Measurements from ENCODE around the gene UBAC2. TPM values are rescaled to one million over a fixed set of nuclear protein-coding genes. Genes with fewer than 3 reads are reported as not detected.

UBAC2 gene
- total and polyA plus RNA-seq, 10 donors: 49.3 to 82.1 (median 66.2) TPM

- WGBS, 5 donors: 80 to 88% (median 87%) methylated on average over 8 of the region's 8 CpGs
- no peak for DNase-seq
- Histone ChIP-seq H3K27ac (no peak overlapping the region), H3K4me3 (no peak overlapping the region), H3K4me1 (no peaks in the 10 kb centered on the region), H3K27me3 (replicated peaks in 1 of 7) (no peaks in the 10 kb centered on the region), H3K9me3 (peaks cover 0 to 28% (median 22%) of the 10 kb centered on the region in 8 donors), H3K36me3 (no peaks in the 10 kb centered on the region)
- intact Hi-C loops (cut with DNase I; ENCODE audit: low total_unique reads): no loop called here
- TF ChIP-seq POLR2A (IDR thresholded peaks at IDR 0.05): no peak
- TF ChIP-seq CTCF (IDR thresholded peaks at IDR 0.05 in 8 of 11, conservative IDR thresholded peaks at IDR 0.05 in 3 of 11): no peak
- no peak for TF ChIP-seq POLR2AphosphoS5 (IDR thresholded peaks at IDR 0.05)
These were observed 15.0 kb upstream of the UBAC2 start for GRCh38 chr13:99185606-99186005.

GRCh38 chr13:99190147-99190985, 10.3 kb upstream of the UBAC2 start:
- WGBS, 5 donors: 94 to 97% (median 95%) methylated on average over 12 of the region's 12 CpGs
- Histone ChIP-seq H3K4me1 (peaks cover 0 to 11% (median 6%) of the 10 kb centered on the region in 6 donors), H3K27me3 (replicated peaks in 1 of 7) (no peaks in the 10 kb centered on the region), H3K36me3 (no peaks in the 10 kb centered on the region), H3K27ac (no peak overlapping the region), H3K4me3 (no peak overlapping the region), H3K9me3 (no peaks in the 10 kb centered on the region)
- no peak for DNase-seq
- TF ChIP-seq POLR2A (IDR thresholded peaks at IDR 0.05) (no peak), CTCF (IDR thresholded peaks at IDR 0.05 in 8 of 11, conservative IDR thresholded peaks at IDR 0.05 in 3 of 11) (no peak), POLR2AphosphoS5 (IDR thresholded peaks at IDR 0.05) (no peak)
- intact Hi-C loops (cut with DNase I; ENCODE audit: low total_unique reads): no loop called here

DNA sequence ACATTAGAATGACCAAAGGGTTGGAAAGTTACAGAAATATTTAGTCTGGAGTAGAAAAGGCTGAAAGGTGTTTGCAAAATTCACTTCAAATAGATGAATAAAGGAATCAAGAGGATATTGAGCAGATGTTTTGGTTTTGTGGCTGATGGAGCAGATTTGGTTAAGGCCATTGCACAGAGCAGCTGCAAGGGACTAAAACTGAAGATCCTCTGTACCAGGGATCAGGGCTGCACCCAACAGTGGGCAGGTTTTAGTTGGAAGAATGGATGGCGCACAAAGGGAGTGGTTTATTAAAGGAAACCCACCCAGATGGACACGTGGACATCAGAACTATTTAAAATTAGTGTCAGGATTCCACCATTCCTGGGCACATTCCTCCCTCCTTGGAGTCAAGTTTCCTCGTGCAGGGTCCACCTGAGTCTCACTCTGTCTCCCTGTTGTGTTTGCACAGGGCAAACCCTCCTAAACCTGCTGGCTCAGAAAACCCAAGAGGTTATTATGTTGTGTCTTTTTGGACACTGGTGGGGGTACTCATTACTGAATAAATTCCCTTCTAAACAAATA, 9.2 kb upstream of the UBAC2 start:
- no peaks in the 10 kb centered on the region for H3K36me3 ChIP-seq
- no peak overlapping the region for H3K27ac ChIP-seq
- intact Hi-C loops (cut with DNase I; ENCODE audit: low total_unique reads): no loop called here
- WGBS, 5 donors: 65 to 86% (median 80%) methylated on average over 3 of the region's 3 CpGs
- no peak for DNase-seq
- no peaks in the 10 kb centered on the region for H3K27me3 ChIP-seq (replicated peaks in 1 of 7)
- TF ChIP-seq POLR2A (IDR thresholded peaks at IDR 0.05) (no peak), POLR2AphosphoS5 (IDR thresholded peaks at IDR 0.05) (no peak), CTCF (IDR thresholded peaks at IDR 0.05 in 8 of 11, conservative IDR thresholded peaks at IDR 0.05 in 3 of 11) (no peak)
- no peak overlapping the region for H3K4me3 ChIP-seq
- peaks cover 0 to 14% (median 6%) of the 10 kb centered on the region in 6 donors for H3K4me1 ChIP-seq
- no peaks in the 10 kb centered on the region for H3K9me3 ChIP-seq

GRCh38 chr13:99191900-99192399, 8.7 kb upstream of the UBAC2 start:
- 58 to 85% (median 67%) methylated on average over 7 of the region's 7 CpGs for WGBS, 5 donors
- Histone ChIP-seq H3K9me3 (no peaks in the 10 kb centered on the region), H3K4me3 (no peak overlapping the region), H3K27ac (no peak overlapping the region), H3K36me3 (no peaks in the 10 kb centered on the region), H3K27me3 (replicated peaks in 1 of 7) (no peaks in the 10 kb centered on the region), H3K4me1 (peaks cover 0 to 19% (median 6%) of the 10 kb centered on the region in 6 donors)
- no peak for TF ChIP-seq POLR2AphosphoS5 (IDR thresholded peaks at IDR 0.05)
- no peak for TF ChIP-seq POLR2A (IDR thresholded peaks at IDR 0.05)
- no peak for TF ChIP-seq CTCF (IDR thresholded peaks at IDR 0.05 in 8 of 11, conservative IDR thresholded peaks at IDR 0.05 in 3 of 11)
- intact Hi-C loops (cut with DNase I; ENCODE audit: low total_unique reads): no loop called here
- no peak for DNase-seq

Data from spleen (tissue), 11 donors.